ENCODE measurements around the gene RNF43.

Gene RNF43

GRCh38 chr17:58417300-58418092, at the start of gene RNF43:
TSS of gene RNF43 (minus strand) at chr17:58417534. CDS start at chr17:58415577, 1,957 bp downstream.
- peak; percentile 64 for DNase-seq

GRCh38 chr17:58455491-58455890, 38.2 kb upstream of the RNF43 start:
- DNase-seq: no peak

- DNase-seq: no peak
These were observed 35.4 kb upstream of the RNF43 start for GRCh38 chr17:58452738-58453137.

- DNase-seq: peak; percentile 48
These were observed 30.0 kb upstream of the RNF43 start for GRCh38 chr17:58447039-58447975.

GRCh38 chr17:58446086-58446485, 28.8 kb upstream of the RNF43 start:
- DNase-seq: no peak

- DNase-seq: no peak
These were observed 19.5 kb upstream of the RNF43 start for GRCh38 chr17:58436805-58437239.

GRCh38 chr17:58436245-58436644, 18.9 kb upstream of the RNF43 start:
- DNase-seq: no peak

- no peak for DNase-seq
These were observed 15.7 kb upstream of the RNF43 start for GRCh38 chr17:58432806-58433573.

- no peak for DNase-seq
These were observed 10.5 kb upstream of the RNF43 start for GRCh38 chr17:58427807-58428206.

- DNase-seq: no peak
These were observed 4.4 kb upstream of the RNF43 start for GRCh38 chr17:58421711-58422110.

GRCh38 chr17:58420827-58421226, 3.5 kb upstream of the RNF43 start:
- DNase-seq: no peak

- DNase-seq: no peak
These were observed 416 bp downstream of the RNF43 start for GRCh38 chr17:58416937-58417299.

GRCh38 chr17:58416396-58416795, 938 bp downstream of the RNF43 start:
- no peak for DNase-seq

- no peak for DNase-seq
These were observed 1.8 kb downstream of the RNF43 start for GRCh38 chr17:58415371-58416055.

GRCh38 chr17:58414596-58414997, 2.7 kb downstream of the RNF43 start:
- no peak for DNase-seq

- no peak for DNase-seq
These were observed 3.6 kb downstream of the RNF43 start for GRCh38 chr17:58413684-58414083.

GRCh38 chr17:58412961-58413586, 4.3 kb downstream of the RNF43 start:
- no peak for DNase-seq

- no peak for DNase-seq
These were observed 5.2 kb downstream of the RNF43 start for GRCh38 chr17:58412064-58412703.

- no peak for DNase-seq
These were observed 5.9 kb downstream of the RNF43 start for GRCh38 chr17:58411408-58411894.

GRCh38 chr17:58410714-58411407, 6.5 kb downstream of the RNF43 start:
- no peak for DNase-seq

- no peak for DNase-seq
These were observed 7.9 kb downstream of the RNF43 start for GRCh38 chr17:58409432-58409831.

Measured in NCI-H1092 (cell line).